GM19372 (cell line): Measurements from ENCODE around the gene CCSER1.

Experiments used
- ATAC-seq: cut with Tn5 transposase; IDR thresholded peaks from one replicate; pipeline ENCODE4 v1.9.1; 2021; ENCODE audit warnings: mild to moderate bottlenecking, low read depth, moderate library complexity; ENCODE audit not compliant: unreplicated experiment

Gene CCSER1

DNA sequence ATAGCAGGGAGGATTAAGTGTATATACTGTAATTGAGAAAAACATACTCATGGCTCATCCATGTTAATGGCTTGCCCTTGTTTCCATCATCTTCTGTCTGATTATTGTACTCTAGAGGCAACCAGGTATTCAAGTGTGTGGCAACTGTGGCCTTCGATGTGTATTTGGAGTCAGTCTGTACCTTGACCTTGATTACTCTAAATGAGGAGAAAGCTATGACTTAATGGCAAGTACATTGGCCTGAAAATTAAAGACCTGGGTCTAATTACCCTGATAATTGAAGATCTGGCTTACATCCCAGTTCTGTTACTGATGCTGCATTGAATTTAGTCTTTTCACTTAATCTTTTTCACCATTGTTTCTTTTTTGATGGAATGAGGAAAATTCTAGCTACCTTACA, 409.2 kb downstream of the CCSER1 start:
- ATAC-seq: no peak

DNA sequence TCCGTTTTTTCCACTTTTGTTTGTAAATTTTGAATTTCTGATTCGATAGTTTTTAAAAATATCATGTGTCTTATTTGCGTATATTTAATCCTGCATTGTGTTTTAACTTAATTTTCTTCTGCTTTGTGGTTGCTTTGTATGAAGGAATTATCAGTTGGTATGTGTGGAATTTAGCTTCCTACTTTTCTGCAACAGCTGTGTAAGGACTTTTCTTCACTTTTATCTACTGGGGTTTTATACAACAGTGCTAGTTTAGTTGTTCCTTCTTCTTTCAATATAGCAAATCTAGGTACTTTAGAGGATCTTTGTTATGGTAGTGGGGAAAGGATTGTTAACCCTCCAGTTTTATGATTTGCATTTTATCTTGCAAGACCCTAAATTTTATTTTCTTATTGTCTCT, 410.3 kb downstream of the CCSER1 start:
- no peak for ATAC-seq

DNA sequence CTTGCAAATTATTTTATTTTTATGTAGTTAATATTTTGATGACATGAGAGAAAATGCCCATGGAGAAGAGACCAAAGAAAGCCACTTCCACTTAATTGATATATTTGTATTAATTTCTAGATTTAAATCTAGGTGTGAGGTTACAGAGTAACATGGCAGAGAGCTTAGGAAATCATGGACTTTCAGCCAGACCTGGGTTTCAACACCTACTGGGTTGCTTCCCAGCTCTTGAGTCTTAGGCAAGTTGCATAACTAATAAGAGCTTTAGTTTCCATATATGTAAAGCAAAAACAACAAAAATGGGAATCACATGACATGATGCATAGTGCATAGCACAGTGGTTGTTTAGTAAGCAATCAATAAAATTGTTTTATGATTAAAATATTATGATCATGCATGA, 413.3 kb downstream of the CCSER1 start:
- ATAC-seq: no peak

DNA sequence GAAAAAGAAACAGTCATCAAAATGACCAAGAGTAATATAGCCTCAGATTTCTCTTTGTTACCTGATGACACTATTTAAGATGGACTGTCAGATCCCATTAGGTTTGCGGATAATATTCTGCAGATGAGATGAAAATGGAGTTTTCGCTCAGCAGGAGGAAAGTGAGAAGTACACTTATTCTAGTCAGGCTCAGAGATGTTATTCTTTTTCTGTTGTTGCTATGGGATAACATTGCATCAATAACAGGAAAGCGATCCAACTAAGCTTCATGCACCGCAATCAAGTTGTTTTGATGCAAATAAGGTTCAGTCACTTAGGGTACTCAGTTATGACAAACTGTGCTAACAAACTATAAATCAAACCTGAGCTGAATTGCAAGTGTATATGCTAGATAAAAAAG, 415.0 kb downstream of the CCSER1 start:
- ATAC-seq: no peak

DNA sequence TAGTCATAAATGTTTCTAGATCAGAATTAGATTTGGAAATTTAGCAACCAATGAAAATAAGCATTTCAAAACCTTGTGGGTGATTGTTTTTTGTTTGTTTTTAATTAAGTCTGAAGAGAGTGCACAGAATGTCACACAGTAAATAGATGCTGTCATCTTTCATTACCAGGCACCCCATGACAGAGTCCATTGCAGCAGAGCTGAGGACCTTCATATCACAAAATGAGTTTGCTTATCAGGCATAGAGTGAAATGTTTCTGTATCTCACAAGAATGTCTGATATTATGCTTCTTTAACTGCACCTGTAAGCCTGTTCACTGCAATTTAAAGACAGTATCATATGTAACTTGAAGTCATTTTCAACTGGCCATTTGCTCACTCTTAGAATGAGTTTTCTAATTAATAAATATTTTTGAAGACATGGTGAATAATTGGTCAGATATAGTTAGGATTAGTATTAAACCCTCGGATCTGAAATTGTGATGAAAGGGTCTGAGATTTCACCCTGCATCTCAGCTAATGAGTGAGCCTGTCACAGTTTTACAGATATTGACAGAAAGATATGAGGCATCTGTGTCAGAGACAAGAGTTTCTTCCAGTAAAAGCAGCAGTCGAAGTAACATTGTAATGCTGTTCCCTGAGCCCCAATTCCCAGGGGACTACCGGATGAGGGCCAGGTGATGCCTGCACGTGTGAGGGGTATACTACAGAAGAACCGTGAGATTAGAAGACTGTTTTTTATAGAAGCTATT, 416.4 kb downstream of the CCSER1 start:
- no peak for ATAC-seq

DNA sequence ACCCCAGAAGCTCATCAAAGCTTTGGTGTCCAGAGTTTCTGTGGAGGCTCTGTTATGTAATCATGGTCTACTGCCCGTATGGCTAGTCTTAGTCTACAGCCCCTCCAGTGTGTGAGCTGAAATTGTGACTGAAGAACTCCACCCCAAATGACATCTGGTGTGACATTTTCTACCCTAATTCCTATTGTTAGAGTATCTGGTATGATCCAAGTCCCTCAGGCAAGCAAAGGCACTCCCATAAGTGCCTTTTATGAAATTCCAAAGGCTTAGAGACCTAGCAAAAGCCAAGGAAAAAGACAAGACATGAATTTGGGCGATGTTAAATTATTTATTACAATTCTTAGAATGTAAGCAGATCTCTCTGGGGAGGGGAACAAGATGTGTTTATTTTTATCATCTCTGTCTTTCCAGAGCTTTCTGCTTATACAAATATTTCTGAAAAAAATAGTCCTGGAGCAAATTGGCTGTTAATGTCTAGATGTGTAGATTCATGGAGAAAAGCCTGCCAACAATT, 417.4 kb downstream of the CCSER1 start:
- no peak for ATAC-seq

DNA sequence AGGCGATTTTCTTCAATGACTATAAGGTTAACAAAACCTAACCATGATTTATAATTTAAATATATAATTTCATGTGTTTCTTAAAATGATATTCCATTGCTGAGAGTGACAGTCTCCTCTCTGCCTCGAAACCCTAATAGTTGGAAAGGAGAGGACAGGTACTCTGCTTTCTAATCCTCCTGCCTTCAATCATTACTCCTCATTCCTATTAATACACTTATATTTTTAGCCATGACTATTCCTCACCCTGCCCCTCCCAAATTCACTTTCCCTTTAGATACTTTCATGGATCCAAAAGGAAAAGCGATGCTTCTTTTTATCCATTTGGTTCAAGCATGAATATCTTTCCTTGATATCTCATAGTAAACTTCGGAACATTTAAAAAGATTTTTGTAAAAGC, 418.2 kb downstream of the CCSER1 start:
- ATAC-seq: no peak

DNA sequence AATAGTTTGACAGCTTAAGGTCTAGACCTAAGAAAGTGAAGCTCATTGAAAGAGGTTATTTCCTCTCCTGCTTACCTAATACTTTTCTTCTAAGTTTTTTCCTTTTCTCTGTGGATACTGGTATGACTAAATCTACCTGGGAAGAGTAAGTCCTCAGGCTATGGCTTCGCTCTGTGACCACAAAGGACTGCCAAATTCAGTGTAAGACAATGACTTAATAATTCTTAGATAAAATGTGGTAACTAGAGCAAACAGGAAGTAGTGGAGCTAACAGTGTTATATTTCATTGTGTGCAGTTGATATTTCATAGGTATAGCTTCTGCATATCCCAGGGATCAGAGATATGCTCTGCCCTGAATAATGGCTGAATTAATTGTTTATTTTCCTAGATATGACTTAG, 418.9 kb downstream of the CCSER1 start:
- ATAC-seq: no peak

DNA sequence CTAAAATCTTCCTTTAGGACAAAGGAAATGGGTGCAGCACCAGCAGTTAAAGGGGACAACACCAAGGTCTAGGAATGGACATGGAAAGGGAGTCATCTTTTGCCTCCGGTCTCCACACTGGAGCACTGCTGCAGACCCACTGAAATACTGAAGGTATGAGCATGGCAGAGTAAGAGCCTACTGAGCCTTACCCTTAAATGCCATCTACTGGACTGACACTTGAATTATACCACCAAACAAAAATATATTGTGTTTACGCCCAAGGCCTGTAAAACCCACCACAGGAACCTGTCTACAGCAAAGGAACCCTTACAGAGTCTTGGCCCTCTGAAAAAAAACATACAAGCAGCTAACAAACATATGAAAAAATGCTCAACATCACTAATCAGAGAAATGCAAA, 443.4 kb downstream of the CCSER1 start:
- ATAC-seq: no peak

DNA sequence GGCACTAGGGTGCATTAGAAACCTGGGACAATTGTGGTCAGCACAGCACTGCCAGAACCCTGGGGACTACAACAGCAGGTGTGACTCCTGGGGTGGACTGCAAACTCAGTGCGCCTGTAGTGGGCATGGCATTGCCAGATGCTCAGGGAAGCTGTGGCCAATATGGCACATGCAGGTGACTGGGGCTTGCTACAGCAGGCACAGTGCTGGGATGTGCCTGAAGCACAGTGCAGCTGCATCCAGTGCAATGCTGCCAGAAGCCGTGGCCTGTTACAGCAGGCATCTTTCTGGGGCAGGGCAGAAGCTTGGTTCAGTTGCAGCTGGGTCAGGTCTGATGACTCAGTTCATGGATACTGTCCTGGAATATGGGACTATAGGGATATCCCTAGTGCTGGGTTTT, 445.8 kb downstream of the CCSER1 start:
- ATAC-seq: no peak

DNA sequence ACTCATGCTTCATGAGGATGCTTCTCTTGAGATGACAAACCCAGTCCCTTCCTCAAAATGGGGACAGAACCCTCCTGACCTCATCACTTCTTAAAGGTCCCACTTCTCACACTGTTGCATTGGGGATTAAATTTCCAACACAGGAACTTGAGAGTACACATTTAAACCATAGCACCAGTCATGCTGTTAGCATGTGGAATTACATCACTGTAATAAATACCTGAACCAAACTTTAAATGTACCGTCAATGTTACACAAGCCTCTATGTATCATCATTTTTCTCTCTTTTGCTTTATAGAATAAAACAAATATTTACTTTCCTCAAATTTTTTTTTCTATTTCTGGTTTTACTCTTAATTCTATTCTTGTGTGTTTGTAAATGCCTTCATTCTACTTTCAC, 448.2 kb downstream of the CCSER1 start:
- ATAC-seq: no peak

DNA sequence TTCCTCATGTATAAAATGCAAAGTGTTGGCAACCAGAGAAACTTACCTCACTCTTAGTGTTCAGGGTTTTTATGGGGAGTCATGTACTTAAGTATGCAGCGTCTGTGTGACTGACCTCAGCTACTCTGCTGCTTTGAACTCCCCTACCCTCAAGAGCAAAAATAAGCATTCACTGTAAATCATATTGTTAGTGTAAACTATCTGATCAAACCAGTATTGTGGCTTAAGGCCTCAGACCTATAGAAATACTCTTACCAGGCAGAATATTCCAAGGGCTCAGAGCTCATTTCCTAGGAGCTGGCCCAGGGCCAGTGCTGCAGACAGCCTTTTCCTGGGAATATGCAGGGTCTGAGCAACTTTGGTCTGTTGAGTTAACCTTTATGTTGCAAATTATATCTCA, 453.1 kb downstream of the CCSER1 start:
- ATAC-seq: no peak

DNA sequence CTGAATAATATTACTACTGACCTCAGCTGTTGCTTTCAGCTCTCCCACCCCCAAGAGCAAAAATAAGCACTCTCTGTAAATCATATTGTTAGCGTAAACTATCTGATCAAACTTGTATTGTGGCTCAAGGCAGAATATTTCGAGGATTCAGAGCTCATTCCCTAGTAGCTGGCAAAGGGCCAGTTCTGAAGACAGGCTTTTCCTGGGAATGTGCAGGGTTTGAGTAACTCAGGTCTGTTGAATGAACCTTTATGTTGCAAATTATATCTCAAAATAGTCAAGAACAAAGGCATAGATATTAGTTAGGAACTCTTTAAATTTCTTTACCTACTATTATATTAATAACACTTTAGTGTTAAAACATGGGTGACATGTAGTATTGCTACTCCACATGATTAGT, 454.9 kb downstream of the CCSER1 start:
- no peak for ATAC-seq

DNA sequence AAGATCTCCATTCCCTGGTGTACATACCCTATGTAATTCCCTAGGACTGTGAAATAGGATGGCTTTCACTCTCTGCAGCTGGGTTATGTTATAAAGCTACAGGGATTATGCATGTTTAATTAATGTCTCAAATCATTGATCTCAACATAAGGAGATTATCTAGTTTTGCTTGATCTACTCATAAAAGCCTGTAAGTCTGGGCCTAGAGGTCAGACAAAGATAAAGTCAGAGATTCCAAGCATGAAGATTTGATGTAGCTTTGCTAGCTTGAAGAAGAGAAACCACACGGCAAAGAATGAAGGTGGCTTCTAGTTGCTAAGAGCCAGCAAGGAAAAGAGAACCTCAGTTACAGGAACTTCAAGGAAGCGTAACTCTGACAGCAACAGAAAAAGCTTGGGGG, 456.9 kb downstream of the CCSER1 start:
- no peak for ATAC-seq

DNA sequence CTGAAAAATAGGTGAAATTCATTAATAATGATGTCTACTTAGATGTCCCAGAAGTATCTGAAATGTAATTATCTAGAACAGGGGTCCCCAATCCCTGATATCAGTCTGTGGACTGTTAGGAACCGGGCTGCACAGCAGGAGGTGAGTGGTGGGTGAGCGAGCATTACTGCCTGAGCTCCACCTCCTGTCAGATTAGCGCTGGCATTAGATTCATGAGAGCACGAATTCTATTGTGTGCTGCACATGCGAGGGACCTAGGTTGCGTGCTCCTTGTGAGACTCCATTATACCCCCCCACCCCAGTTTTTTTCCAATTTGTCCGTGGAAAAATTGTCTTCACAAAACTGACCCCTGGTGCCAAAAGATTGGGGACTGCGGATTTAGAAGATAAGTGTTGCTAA, 458.8 kb downstream of the CCSER1 start:
- no peak for ATAC-seq

DNA sequence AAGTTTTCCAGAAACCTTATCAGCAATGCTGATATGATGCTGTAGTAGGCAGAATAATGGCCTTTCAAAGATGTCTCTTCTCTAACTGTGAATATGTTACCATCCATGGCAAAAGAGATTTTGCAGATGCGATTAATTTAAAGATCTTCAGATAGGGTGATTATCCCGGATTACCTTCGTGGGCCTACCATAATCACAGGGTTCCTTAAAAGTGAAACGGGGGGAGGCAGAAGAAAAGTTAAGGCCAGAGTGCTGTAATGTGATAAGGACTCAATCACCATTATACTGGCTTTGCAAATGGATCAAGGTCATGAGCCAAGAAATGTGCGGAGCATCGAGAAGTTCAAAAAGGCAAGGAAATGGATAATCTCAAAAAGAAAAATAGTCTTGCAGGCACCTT, 459.6 kb downstream of the CCSER1 start:
- ATAC-seq: no peak

DNA sequence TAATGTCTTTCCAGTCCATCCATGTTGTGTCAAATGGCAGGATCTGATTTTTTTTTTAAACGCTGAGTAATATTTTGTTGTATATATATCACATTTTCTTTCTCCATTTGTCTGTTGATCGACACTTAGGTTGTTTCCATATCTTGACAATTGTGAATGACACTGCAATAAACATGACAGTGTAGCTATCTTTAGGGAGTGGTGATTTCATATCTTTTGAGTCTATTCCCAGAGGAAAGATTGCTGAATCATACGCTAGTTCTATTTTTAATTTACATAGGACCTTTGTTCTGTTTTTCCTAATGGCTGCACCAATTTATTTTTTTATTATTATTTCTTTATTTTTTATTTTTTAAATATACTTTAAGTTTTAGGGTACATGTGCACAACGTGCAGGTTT, 470.7 kb downstream of the CCSER1 start:
- ATAC-seq: no peak

DNA sequence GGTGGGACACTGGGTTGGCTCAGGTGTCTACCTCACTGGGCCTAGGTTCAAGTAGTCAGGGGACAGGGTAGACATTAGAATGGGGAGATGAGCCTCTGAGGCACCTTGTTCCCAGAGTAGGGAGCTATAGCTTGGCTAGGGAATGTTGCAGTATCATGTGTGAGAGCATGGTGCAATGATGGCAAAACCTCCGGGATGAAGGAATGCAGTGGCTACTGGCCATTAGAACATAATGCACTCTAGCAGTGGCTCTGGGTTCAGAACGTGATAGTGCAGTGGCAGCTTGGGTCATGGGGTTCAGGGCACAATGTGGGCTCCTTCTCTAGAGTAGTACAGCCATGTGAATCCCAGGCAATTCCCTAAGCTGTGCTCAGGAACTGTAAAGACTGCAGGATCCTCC, 471.5 kb downstream of the CCSER1 start:
- no peak for ATAC-seq

DNA sequence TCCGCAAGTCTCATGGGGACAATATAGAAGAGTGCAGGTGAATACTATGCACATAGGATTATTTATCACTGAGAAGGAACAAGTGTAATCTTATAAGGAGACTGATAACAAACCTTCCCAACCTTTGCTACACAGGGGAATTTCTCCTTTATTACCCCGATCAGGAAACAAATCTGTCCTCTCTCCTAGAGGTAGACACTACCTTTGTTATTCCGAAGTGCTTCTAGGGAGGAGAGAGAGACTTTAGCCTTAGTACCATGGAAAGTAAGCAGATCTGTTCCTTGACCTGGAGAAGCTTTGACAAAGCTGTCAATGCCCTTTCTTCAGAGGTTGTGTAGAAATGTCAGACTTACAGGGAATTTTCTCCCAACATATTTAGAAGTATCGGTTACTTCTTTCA, 475.5 kb downstream of the CCSER1 start:
- no peak for ATAC-seq

DNA sequence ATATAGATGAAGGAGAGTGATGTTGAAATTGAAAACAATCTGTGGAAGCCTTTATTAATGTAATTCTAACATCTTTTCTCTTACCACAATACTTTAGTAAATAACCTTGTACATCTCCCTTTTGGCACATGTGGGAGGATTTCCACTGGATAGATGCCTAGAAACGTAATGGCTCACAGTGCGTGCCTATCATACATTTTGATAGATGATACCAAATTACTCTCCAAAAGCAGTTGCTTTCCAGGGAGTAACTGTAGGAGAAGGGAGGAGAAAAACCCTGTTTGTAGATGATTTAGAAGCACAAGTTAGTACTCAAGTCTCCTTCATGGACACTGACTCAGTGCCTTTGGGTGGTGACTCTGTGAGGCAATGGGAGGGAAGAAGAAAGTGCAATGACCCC, 476.3 kb downstream of the CCSER1 start:
- no peak for ATAC-seq

DNA sequence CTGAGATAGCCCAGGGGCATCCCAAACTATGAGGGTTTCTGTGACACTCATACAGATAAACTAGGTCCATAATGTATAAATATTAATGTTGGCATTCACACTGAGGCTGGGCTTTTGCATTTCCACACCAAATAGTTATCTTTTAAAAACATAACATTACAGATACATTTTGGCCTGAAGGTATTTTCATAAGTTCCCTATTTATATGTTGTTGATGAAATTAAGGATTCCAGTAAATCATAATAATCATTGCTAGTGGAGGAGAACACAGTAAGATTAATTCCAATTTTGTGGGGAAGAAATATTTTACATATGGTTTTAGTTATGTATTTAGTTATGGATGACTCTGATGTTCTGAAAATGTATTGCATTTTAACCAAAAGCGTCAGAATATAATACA, 479.6 kb downstream of the CCSER1 start:
- ATAC-seq: no peak

DNA sequence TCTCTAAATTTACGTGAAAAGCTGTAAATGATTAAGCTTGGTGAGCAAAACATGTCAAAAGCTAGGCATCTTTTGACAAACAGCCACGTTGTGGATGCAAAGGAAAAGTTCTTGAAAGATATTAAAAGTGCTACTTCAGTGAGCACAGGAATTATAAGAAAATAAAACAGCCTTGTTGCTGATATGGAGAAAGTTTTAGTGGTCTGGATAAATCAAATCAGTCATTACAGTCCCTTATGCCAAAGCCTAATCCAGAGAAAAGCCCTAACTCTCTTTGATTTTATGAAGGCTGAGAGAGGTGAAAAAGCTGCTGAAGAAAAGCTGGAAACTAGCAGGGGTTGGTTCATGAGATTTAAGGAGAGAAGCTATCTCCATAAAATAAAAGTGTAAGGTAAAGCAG, 487.2 kb downstream of the CCSER1 start:
- no peak for ATAC-seq

DNA sequence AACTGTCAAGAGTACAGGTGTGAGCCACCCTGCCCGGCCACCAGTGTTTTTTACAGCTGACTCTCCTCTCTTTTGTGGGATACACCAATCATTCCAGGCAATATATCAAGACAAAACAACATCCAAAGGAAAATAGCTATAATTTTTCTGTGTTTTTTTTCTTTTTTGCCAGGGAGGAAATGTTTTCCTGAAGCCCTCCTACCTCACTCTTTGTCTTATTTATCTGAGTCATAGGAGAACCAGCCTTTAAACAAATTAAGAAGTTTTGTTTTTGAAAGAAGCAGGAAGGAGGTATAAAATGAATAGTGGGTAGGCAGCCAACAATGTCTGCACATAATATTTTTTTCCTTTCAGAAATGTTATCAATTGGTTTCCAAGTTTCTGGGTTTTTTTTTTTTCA, 493.9 kb downstream of the CCSER1 start:
- ATAC-seq: no peak
